ENCODE results near the gene CRACR2B. TPM values are rescaled to one million over a fixed set of nuclear protein-coding genes. Genes with fewer than 3 reads are reported as not detected.

CRACR2B gene
- total RNA-seq, 1 experiment from 2014 or later, result 11.8 TPM

DNA sequence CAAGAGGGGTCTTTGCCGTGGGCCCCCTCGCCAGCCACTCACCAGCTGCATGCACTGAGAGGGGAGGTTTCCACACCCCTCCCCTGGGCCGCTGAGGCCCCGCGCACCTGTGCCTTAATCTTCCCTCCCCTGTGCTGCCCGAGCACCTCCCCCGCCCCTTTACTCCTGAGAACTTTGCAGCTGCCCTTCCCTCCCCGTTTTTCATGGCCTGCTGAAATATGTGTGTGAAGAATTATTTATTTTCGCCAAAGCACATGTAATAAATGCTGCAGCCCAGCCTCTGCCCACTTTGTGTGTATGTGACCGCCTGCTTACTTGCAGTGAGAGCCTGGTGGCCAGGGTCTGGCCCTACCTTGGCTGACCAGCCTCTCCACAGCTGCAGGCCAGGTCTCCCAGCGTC lies 2.8 kb upstream of the CRACR2B start:
- Histone ChIP-seq H3K9me3 (ENCODE audit: control insufficient read depth in 1 of 2, insufficient read depth in 1 of 2, low read depth in 1 of 2, low read length in 2 of 2) (no peaks in the 10 kb centered on the region), H3K79me2 (ENCODE audit: insufficient read depth, low read length) (peaks cover 22% of the 10 kb centered on the region), H3K4me3 (replicated peaks in 1 of 2; ENCODE audit: low read depth in 1 of 2, low read length in 2 of 2) (no peak overlapping the region), H3K27me3 (ENCODE audit: insufficient read depth, low read length) (no peaks in the 10 kb centered on the region), H3K9ac (ENCODE audit: low read length) (no peak overlapping the region), H3K36me3 (ENCODE audit: control insufficient read depth in 1 of 2, insufficient read depth in 2 of 2, low read length in 2 of 2) (no peaks in the 10 kb centered on the region), H3K4me2 (ENCODE audit: low read length) (no peak overlapping the region), H3K9me2 (ENCODE audit: insufficient read depth) (no peaks in the 10 kb centered on the region), H3K4me1 (ENCODE audit: control insufficient read depth in 1 of 2, insufficient read depth in 2 of 2, low read length in 2 of 2) (peaks cover 34 to 52% of the 10 kb centered on the region in 2 experiments), H2AFZ (ENCODE audit: low read depth, low read length, poor library complexity, severe bottlenecking) (no peak overlapping the region), H4K20me1 (ENCODE audit: insufficient read depth) (no peaks in the 10 kb centered on the region), H3K27ac (ENCODE audit: low read depth, low read length) (peak overlapping the region; percentile 32; the same call in 1 of the 2 replicates)
- CTCF ChIA-PET, result no interaction called here
- DNase-seq (ENCODE audit: low read depth, low spot score) (no peak), ATAC-seq (no peak)
- TF ChIP-seq SIN3A (IDR thresholded peaks at IDR 0.05; ENCODE audit: low read depth) (no peak), POLR2AphosphoS5 (IDR thresholded peaks at IDR 0.05; ENCODE audit: low read depth, low read length) (no peak), ZNF274 (IDR thresholded peaks at IDR 0.05; ENCODE audit: low read depth, low read length) (no peak), TCF7L2 (IDR thresholded peaks at IDR 0.05; ENCODE audit: borderline replicate concordance, extremely low read depth, insufficient read depth, insufficient read length) (no peak), EZH2phosphoT487 (IDR thresholded peaks at IDR 0.05; ENCODE audit: borderline replicate concordance) (no peak), CBX3 (IDR thresholded peaks at IDR 0.05; ENCODE audit: low read depth) (no peak), JUND (IDR thresholded peaks at IDR 0.05) (no peak), EGR1 (IDR thresholded peaks at IDR 0.05; ENCODE audit: low read depth) (no peak), RAD21 (IDR thresholded peaks at IDR 0.05; ENCODE audit: low read depth) (no peak)
- TF ChIP-seq, protein P1, sequence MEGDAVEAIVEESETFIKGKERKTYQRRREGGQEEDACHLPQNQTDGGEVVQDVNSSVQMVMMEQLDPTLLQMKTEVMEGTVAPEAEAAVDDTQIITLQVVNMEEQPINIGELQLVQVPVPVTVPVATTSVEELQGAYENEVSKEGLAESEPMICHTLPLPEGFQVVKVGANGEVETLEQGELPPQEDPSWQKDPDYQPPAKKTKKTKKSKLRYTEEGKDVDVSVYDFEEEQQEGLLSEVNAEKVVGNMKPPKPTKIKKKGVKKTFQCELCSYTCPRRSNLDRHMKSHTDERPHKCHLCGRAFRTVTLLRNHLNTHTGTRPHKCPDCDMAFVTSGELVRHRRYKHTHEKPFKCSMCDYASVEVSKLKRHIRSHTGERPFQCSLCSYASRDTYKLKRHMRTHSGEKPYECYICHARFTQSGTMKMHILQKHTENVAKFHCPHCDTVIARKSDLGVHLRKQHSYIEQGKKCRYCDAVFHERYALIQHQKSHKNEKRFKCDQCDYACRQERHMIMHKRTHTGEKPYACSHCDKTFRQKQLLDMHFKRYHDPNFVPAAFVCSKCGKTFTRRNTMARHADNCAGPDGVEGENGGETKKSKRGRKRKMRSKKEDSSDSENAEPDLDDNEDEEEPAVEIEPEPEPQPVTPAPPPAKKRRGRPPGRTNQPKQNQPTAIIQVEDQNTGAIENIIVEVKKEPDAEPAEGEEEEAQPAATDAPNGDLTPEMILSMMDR (IDR thresholded peaks at IDR 0.05 in 2 of 3, conservative IDR thresholded peaks at IDR 0.05 in 1 of 3; ENCODE audit: borderline replicate concordance in 1 of 3, insufficient read depth in 1 of 3, low read depth in 2 of 3, low read length in 2 of 3), result no peak
- TF ChIP-seq, protein P2, sequence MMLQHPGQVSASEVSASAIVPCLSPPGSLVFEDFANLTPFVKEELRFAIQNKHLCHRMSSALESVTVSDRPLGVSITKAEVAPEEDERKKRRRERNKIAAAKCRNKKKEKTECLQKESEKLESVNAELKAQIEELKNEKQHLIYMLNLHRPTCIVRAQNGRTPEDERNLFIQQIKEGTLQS (IDR thresholded peaks at IDR 0.05), result no peak
- TF ChIP-seq, protein P3, sequence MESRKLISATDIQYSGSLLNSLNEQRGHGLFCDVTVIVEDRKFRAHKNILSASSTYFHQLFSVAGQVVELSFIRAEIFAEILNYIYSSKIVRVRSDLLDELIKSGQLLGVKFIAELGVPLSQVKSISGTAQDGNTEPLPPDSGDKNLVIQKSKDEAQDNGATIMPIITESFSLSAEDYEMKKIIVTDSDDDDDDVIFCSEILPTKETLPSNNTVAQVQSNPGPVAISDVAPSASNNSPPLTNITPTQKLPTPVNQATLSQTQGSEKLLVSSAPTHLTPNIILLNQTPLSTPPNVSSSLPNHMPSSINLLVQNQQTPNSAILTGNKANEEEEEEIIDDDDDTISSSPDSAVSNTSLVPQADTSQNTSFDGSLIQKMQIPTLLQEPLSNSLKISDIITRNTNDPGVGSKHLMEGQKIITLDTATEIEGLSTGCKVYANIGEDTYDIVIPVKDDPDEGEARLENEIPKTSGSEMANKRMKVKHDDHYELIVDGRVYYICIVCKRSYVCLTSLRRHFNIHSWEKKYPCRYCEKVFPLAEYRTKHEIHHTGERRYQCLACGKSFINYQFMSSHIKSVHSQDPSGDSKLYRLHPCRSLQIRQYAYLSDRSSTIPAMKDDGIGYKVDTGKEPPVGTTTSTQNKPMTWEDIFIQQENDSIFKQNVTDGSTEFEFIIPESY (IDR thresholded peaks at IDR 0.05; ENCODE audit: extremely low read depth, insufficient replicate concordance, low read length), result no peak
- intact Hi-C loops (cut with micrococcal nuclease), result no loop called here
- no TSS peak for BruUV-seq (replicated peaks)
- POLR2A ChIA-PET, result no interaction called here
- RAD21 ChIA-PET (ENCODE audit: low non-redundant PET in 1 of 2, low total read pairs in 2 of 2, uncharacterized antibody in 2 of 2, unreplicated experiment in 2 of 2), result no interaction called here

Data from HCT116 (cell line).